Measurements from ENCODE around the gene MEOX1. TPM values are rescaled to one million over a fixed set of nuclear protein-coding genes. Genes with fewer than 3 reads are reported as not detected.
A peak's percentile ranks its signal among the peaks of the same experiment; 100 is the strongest.

MEOX1 gene
- total RNA-seq, 1 experiment from 2014 or later = 0.21 TPM

- no peak overlapping the region for H3K4me3 ChIP-seq (ENCODE audit: low read depth in 2 of 2, low read length in 2 of 2)
- intact Hi-C loops (cut with micrococcal nuclease; ENCODE audit: unreplicated experiment) = loop anchor here (1.0 kb wide), 1 partner anchor 96 kb away; no protein-coding TSS in a partner anchor
- ChIA-PET CTCF (interaction anchor here (0.6 to 1.9 kb wide), 4 partner anchors 13 to 135 kb away, joined by 3 to 17 read pairs (median 4); no protein-coding TSS in a partner anchor), POLR2A (no interaction called here)
- BruUV-seq (replicated peaks) = no TSS peak
- H3K9me3 ChIP-seq (ENCODE audit: control insufficient read depth, insufficient read depth, low read depth, low read length) = no peaks in the 10 kb centered on the region
- no peaks in the 10 kb centered on the region for H3K27me3 ChIP-seq (ENCODE audit: control insufficient read depth, insufficient read depth, low read length)
- no peaks in the 10 kb centered on the region for H3K36me3 ChIP-seq (ENCODE audit: control insufficient read depth, insufficient read depth, low read length)
- TF ChIP-seq POLR2AphosphoS5 (IDR thresholded peaks at IDR 0.05; ENCODE audit: low read depth, low read length) (no peak), TCF7L2 (IDR thresholded peaks at IDR 0.05; ENCODE audit: low read depth, low read length) (no peak), SIN3A (IDR thresholded peaks at IDR 0.05; ENCODE audit: borderline replicate concordance, insufficient read depth, low read depth, low read length) (no peak)
- TF ChIP-seq, protein P1, sequence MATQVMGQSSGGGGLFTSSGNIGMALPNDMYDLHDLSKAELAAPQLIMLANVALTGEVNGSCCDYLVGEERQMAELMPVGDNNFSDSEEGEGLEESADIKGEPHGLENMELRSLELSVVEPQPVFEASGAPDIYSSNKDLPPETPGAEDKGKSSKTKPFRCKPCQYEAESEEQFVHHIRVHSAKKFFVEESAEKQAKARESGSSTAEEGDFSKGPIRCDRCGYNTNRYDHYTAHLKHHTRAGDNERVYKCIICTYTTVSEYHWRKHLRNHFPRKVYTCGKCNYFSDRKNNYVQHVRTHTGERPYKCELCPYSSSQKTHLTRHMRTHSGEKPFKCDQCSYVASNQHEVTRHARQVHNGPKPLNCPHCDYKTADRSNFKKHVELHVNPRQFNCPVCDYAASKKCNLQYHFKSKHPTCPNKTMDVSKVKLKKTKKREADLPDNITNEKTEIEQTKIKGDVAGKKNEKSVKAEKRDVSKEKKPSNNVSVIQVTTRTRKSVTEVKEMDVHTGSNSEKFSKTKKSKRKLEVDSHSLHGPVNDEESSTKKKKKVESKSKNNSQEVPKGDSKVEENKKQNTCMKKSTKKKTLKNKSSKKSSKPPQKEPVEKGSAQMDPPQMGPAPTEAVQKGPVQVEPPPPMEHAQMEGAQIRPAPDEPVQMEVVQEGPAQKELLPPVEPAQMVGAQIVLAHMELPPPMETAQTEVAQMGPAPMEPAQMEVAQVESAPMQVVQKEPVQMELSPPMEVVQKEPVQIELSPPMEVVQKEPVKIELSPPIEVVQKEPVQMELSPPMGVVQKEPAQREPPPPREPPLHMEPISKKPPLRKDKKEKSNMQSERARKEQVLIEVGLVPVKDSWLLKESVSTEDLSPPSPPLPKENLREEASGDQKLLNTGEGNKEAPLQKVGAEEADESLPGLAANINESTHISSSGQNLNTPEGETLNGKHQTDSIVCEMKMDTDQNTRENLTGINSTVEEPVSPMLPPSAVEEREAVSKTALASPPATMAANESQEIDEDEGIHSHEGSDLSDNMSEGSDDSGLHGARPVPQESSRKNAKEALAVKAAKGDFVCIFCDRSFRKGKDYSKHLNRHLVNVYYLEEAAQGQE (IDR thresholded peaks at IDR 0.05; ENCODE audit: insufficient read depth in 1 of 2, low read depth in 2 of 2, low read length in 1 of 2) = no peak
- TF ChIP-seq, protein P2, sequence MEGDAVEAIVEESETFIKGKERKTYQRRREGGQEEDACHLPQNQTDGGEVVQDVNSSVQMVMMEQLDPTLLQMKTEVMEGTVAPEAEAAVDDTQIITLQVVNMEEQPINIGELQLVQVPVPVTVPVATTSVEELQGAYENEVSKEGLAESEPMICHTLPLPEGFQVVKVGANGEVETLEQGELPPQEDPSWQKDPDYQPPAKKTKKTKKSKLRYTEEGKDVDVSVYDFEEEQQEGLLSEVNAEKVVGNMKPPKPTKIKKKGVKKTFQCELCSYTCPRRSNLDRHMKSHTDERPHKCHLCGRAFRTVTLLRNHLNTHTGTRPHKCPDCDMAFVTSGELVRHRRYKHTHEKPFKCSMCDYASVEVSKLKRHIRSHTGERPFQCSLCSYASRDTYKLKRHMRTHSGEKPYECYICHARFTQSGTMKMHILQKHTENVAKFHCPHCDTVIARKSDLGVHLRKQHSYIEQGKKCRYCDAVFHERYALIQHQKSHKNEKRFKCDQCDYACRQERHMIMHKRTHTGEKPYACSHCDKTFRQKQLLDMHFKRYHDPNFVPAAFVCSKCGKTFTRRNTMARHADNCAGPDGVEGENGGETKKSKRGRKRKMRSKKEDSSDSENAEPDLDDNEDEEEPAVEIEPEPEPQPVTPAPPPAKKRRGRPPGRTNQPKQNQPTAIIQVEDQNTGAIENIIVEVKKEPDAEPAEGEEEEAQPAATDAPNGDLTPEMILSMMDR (IDR thresholded peaks at IDR 0.05) = peak; percentile 92
- peaks cover 22% of the 10 kb centered on the region for H3K4me1 ChIP-seq (ENCODE audit: control insufficient read depth, insufficient read depth, low read length)
- in situ Hi-C loops (cut with HindIII; ENCODE audit: low pct_unique_long_range_greater_than_20kb, low sequenced_read_pairs) = no loop called here
- DNase-seq (ENCODE audit: low read depth, low spot score) (peak; percentile 51), ATAC-seq (peak; percentile 72)
- H3K27ac ChIP-seq (ENCODE audit: low read length) = no peak overlapping the region
Observed at GRCh38 chr17:43673516-43674323, 12.0 kb upstream of the MEOX1 start.

DNA sequence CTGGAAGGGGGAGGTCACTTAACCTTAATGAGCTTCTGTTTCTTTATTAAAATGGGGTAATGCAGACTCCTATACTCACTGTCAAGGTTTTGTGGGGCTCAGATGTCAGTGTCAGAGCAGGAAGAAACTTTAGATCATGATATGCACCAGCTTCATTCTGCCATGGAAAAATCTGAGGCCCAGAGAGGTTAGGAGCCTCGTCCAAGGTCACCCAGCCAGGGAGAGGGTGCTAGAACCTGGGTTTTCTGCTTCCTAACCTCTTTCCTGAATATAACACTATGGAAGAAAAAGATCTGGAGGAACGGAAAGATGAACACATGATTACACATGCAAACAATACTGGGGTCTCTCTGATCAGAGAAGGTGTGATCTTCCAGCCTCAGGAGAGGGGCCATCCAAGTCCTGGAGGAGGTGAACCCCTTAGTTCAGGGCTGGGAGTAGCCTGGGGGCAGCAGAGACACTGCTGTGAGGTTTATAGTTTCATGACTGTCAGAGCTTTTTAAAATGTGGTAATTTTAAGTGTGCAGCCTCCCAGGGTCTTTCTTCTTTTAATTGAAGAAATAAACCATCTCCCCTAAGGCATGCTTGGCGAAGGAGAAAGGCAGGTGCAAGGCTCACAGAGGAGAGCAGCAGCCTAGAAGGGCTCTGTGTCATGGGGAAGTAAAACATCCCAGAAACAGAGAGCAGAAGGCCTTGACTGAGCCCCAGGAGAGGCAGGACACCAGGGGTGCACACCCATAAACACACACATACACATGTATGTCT lies 10.2 kb upstream of the MEOX1 start:
- no peaks in the 10 kb centered on the region for H3K9me3 ChIP-seq (ENCODE audit: control insufficient read depth, insufficient read depth, low read depth, low read length)
- DNase-seq (ENCODE audit: low read depth, low spot score) (no peak), ATAC-seq (no peak)
- no peaks in the 10 kb centered on the region for H3K27me3 ChIP-seq (ENCODE audit: control insufficient read depth, insufficient read depth, low read length)
- H3K4me1 ChIP-seq (ENCODE audit: control insufficient read depth, insufficient read depth, low read length) = peaks cover 20% of the 10 kb centered on the region
- ChIA-PET CTCF (interaction anchor here (0.7 kb wide), 1 partner anchor 188 kb away, joined by 3 read pairs; the partner anchor contains the start of gene DHX8), POLR2A (no interaction called here)
- H3K27ac ChIP-seq (ENCODE audit: low read length) = peak overlapping the region; percentile 48; the same call in 1 of the 2 replicates
- no peaks in the 10 kb centered on the region for H3K36me3 ChIP-seq (ENCODE audit: control insufficient read depth, insufficient read depth, low read length)
- in situ Hi-C loops (cut with HindIII; ENCODE audit: low pct_unique_long_range_greater_than_20kb, low sequenced_read_pairs) (no loop called here), intact Hi-C loops (cut with micrococcal nuclease; ENCODE audit: unreplicated experiment) (no loop called here)
- H3K4me3 ChIP-seq (ENCODE audit: low read depth in 2 of 2, low read length in 2 of 2) = no peak overlapping the region
- no TSS peak for BruUV-seq (replicated peaks)
- TF ChIP-seq TCF7L2 (IDR thresholded peaks at IDR 0.05; ENCODE audit: low read depth, low read length) (no peak), POLR2AphosphoS5 (IDR thresholded peaks at IDR 0.05; ENCODE audit: low read depth, low read length) (no peak), SIN3A (IDR thresholded peaks at IDR 0.05; ENCODE audit: borderline replicate concordance, insufficient read depth, low read depth, low read length) (no peak)
- TF ChIP-seq, protein P2 (IDR thresholded peaks at IDR 0.05) = no peak
- TF ChIP-seq, protein P1 (IDR thresholded peaks at IDR 0.05; ENCODE audit: insufficient read depth in 1 of 2, low read depth in 2 of 2, low read length in 1 of 2) = no peak

Measured in Panc1 (cell line).